Renal cortex interstitium (tissue), 15 donors: ENCODE measurements around the gene FAM209A. TPM values are rescaled to one million over a fixed set of nuclear protein-coding genes. Genes with fewer than 3 reads are reported as not detected.
"Not testable (repeated sequence)": the region's sequence is repeated elsewhere in the genome, so short reads cannot be mapped to it uniquely, and the experiment has no call there.

Source experiments
- DNase-seq, 11 donors: peaks; one replicate each; pipeline ENCODE4 v3.0.0-alpha.2; 2013; ENCODE audit warnings: low read depth in 9 of 11, low spot score in 4 of 11; ENCODE audit errors: extremely low read depth in 1 of 11
- long read RNA-seq, 16 experiments: transcript quantifications; one replicate each; lab custom pipeline, GENCODE V29; 2026
- polyA plus RNA-seq, 3 donors: library from polyadenylated mRNA; unstranded; fragments of 120-200 nt; gene quantifications; one replicate each; pipeline ENCODE4 v1.2.1, GENCODE V29; 2013; ENCODE audit not compliant: insufficient read length in 3 of 3

Gene FAM209A, protein sequence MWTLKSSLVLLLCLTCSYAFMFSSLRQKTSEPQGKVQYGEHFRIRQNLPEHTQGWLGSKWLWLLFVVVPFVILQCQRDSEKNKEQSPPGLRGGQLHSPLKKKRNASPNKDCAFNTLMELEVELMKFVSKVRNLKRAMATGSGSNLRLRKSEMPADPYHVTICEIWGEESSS
- under 1 TPM in 1 of 3 donors, not detected in 2; 0.32 TPM for polyA plus RNA-seq
- long read RNA-seq, donor 1 = 0 reads
- long read RNA-seq, donor 2 = 0 reads
- long read RNA-seq, donor 3, partial matches to known transcripts = 7 of 7 reads
- long read RNA-seq, donor 3, other reads (novel, unspliced or antisense) = 0 of 7 reads
- long read RNA-seq, donor 4 = 0 reads
- long read RNA-seq, donor 5 = 0 reads
- long read RNA-seq, donor 6 = 0 reads
- long read RNA-seq, donor 7 = 0 reads
- long read RNA-seq, donor 8 = 0 reads
- long read RNA-seq, donor 9 = 0 reads
- long read RNA-seq, donor 10 = 0 reads
- long read RNA-seq, donor 11 = 0 reads
- long read RNA-seq, donor 12 = 0 reads
- long read RNA-seq, donor 13 = 0 reads
- long read RNA-seq, donor 14 = 0 reads
- long read RNA-seq, donor 15 = 0 reads
- long read RNA-seq, donor 16 = 0 reads

DNA sequence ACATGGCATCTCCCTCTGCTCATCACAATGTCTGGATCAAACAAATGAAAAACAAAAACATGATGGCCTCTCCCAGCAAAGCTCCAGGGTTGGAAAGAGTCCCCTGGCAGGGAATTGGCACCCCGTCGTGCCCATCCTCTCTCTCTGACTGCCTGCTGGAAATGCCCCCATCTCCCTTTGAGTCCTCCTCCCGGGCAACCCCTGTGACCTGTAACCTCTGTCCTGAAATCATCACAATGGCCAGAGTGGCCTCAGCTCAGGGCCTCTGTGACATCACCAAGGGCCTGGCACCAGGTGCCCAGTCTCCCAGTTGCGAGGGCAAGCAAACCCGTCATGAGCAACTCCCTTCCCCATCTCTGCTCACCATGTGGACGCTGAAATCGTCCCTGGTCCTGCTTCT lies at the start of gene FAM209A:
Gene FAM209A (plus strand): TSS at position 301 of the 400 bp plus-strand sequence. CDS start 65 bp downstream, at position 366.
- DNase-seq = not testable (repeated sequence)

DNA sequence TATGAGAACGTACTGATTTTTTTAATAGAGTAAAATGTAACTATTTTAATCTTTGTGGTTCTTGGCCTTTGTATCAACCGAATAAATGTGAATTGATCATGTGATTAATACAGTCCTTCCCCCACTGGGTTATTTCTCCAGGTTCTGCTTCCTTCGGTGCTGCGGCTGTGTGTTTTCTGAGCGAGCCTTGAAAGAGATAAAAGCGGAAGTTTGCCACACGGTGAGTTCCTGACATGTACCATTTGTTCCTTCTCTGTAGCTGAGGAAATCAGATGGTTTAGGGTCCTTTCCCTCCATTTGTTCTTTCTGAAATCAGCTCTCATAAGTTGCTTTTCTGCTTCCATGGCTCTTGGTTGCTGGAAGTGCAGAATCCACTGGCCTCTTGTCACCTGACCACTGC lies 40.6 kb upstream of the FAM209A start:
- no peak for DNase-seq

DNA sequence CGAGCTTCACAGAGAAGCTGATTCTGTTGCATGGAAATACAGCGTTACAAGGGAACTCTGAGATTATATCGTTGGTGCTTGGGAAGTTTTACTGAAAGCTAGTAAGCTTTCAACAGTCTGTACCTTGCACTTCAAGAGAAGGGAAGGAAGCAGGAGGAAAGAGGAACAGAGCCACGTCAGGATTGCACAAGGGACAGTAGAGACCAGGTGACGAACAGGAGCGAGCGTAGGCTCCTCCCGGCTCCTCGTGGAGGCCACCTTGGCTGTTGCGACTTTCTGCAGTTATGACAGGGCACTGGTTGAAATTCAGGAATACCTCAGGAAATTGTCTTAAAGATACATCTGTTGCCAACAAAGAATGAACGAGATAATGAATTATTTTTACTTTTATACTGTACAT lies 37.3 kb upstream of the FAM209A start:
- no peak for DNase-seq

DNA sequence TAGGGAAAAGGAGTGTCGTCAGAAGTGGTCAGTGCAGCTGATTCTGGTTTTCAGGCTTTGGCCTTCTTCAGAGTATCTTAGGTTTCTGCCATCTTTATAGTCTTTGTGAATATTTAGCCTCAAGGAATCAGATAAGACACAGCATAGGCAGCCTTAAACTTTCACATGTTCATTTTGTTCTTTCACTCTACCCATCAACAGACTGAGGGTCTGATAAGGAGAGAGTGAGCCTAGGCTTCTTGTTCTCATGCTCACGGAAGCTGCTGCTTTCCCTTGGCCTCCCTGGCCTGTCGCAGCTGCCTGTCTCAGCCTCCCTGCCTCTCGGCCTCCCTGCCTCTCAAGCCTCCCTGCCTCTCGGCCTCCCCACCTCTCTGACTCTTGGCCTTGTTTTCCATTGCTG lies 36.0 kb upstream of the FAM209A start:
- DNase-seq = no peak

DNA sequence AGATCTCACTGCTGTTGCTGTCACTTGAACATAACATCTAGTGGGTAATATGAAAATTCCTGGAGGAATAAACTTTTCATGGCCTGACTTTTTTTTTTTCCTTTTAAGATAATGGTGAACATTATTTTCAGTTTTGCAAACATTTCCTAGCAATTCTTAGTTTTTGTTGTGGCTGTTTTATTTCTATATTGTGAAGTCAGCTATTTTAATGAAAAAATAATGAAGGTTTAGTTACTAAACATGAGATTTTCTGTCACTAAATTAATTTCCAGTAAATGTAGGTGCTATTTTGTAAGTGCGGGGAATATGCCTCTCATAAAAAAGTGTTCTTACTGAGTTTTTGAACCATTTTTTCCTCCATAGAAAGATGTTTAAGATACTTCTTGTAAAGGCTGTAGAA lies 23.4 kb upstream of the FAM209A start:
- no peak for DNase-seq

DNA sequence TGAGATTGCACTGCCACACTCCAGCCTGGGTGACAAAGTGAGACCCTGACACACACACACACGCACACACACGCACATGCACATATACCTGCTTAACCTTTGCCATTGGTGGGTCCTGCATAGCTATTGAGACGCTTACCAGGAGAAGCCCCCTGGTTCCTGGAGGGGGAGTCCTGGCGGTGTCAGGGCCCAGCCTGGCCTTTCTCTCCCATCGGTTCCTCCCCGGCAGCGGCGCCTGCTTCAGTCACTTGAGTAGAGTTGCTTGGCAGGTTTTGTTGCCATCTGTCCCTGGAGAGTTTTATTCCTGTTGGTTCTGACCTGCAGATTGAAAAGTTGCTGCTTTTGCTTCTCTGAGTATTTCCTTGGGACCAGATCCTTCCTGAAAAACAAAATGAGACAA lies 20.6 kb upstream of the FAM209A start:
- no peak for DNase-seq

DNA sequence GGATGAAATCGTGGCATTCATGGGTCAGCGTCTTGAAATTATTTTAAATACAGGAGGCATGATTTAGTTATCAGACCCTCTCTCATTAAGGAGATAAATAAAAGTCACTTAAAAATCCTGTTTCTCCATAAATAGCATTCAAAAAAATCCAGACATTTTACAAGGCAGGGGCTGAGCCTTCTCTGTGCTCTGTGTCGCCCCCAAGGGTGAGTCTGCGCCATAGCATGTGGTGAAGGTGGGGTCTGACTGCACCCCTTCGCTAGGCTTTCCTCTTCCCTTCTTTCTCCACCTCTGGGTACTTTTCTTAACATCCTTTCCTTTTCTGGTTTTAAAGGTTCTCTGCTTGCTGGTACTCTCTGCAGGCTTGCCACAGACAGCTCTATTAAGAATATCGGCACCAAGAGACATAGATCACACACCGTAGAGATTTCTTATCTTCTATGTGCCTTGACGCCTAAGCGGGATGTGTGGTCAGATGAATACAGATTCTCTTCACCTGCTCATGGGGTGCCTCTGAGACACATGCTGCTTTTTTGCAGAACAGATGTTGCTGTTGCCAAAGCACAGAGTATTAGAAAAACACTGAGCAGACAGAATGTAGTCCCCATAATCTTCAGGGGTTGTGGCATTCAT lies 20.1 kb upstream of the FAM209A start:
- DNase-seq = no peak

DNA sequence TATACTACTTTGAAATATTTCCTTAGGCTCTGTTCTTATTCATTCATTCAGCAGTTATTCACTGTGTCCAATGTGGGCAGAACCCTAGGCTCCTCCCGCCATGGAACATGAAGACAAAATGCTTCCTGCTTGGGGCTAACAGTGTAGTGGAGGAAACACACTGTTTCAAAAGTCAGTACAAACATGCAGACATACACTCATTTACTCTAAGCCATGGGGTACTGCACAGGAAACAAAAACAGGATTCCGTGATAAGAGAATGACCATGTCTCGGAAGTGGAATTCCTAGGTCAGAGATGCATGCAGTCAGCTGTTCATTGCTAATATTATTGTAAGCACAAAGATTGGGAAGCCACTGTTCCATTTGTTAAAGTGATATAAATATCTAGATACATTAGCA lies 18.4 kb upstream of the FAM209A start:
- DNase-seq = no peak

DNA sequence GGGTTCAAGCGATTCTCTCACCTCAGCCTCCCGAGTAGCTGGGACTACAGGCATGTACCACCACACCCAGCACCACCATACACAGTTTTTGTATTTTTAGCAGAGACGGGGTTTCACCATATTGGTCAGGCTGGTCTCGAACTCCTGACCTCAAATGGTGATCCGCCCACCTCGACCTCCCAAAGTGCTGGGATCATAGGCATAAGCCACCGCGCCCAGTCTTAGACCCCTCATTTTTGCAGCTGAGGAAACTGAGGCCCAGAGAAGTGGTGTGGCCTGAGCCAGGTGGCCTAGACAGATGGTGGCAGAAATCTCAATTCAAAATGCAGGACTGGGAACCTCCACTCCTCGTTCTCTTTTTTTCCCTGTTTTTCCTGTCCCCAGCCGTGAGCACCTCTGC lies 12.6 kb upstream of the FAM209A start:
- DNase-seq = no peak

DNA sequence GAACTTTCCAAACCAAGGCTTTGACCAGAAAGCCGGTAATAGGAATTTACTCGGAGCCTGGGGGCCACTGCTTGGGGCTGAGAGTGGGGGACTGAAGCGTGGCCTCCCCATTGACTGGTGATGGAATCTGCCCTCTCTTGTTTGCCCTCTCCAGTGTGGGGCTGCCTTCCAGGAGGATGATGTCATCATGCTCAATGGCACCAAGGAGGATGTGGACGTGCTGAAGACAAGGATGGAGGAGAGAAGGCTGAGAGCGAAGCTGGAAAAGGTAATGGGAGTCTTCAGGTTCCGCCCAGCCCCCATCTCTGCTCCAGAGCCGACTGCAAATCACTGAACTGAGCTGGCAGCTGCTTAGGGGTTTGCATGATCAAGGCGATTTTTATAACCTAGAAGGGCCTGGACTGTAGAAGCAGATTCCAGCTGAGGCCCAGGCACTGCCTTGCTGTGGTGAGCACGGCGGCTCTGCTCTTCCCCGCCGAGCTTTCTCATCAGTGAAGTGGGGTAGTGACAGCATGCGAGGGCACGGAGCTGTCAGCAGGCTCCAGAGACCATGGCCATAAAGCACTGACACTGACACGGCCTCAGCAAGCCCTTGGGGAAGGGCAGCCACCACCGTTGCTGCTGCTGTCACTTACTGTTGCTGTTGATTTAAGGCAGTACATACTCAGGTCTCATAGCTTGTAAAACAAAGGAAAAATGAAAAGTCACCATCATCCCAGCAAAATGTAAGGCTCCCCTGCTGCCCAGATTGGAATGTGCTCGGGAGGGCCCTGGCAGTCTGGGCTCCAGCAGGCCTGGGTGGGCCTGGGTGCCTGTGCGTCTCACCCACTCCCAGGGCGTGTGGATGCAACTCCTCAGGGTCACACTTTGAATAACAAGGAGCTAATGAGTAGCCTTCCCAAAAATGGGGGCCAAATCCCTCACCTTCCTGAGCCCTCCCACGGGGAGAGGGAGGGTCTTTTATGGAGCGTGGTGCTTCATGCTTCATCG lies 11.1 kb upstream of the FAM209A start:
- DNase-seq = no peak

DNA sequence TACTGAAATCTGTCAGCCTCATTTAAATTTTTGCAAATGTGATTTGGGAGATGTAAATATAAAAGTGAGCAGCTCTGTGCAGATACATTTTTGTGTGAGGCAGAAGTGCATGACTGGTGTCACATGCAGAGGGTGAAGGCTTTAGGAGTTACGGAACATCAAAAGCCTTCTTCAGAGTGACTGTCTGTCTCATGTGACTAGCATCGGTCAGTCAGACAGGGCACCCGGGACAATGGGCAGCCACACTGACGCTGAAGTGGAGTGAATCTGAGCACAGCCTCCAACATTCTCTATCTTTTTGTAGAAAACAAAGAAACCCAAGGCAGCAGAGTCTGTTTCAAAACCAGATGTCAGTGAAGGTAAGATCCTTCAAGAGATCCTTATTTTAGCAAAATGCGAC lies 7.9 kb upstream of the FAM209A start:
- DNase-seq = no peak

DNA sequence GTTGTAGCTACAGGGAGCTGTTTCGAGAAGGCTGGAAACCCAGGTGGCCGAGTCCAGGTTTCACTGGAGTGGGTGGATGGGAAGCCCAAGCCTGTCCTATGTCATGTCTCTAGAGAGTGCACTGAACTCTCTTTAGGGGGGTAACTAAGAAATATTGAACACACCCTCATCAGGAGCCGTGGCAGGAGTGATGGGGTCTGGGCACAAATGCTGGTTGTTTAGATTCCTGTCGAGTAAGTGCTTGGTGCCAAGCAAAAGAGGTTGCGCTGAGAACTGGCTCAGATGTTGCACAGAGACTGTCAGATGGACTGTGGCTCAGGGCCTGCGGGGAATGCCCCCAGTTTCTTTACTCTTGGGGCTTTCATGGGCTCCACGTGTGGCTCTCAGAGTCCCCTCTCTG lies 7.3 kb upstream of the FAM209A start:
- no peak for DNase-seq

DNA sequence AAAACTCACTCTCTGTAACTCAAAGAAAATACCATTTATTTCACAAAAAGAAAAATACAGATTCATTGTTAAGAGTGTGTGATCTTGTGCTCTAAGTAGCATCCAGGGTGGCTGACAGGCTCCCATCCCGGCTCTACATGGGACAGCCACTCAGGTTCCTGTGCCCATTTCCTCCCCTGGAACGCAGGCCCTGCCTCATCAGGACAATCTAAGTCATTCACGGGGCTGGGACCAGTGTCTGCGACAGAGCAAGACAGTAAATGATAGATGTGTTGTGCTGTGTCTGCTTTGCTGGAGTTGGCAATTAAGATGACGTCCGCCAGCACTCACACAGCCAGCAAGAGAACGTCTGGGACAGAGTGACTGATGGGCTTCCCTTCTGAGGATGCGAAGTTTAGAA lies 6.9 kb upstream of the FAM209A start:
- no peak for DNase-seq

DNA sequence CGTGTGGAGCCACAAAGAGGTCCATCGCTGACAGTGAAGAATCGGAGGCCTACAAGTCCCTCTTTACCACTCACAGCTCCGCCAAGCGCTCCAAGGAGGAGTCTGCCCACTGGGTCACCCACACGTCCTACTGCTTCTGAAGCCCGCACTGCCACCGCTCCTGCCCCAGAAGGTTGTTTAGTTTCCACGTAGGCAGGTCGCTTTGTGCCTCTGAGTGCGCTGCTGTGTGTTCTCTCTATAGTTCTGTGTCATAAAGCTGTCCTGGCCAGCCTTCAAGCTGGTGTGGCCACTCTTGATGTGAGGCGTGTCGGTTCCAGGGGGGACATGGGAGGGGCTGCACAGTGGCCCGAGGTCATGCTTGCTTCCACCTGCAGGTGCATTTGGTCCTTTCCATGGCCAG lies 6.4 kb upstream of the FAM209A start:
- no peak for DNase-seq

DNA sequence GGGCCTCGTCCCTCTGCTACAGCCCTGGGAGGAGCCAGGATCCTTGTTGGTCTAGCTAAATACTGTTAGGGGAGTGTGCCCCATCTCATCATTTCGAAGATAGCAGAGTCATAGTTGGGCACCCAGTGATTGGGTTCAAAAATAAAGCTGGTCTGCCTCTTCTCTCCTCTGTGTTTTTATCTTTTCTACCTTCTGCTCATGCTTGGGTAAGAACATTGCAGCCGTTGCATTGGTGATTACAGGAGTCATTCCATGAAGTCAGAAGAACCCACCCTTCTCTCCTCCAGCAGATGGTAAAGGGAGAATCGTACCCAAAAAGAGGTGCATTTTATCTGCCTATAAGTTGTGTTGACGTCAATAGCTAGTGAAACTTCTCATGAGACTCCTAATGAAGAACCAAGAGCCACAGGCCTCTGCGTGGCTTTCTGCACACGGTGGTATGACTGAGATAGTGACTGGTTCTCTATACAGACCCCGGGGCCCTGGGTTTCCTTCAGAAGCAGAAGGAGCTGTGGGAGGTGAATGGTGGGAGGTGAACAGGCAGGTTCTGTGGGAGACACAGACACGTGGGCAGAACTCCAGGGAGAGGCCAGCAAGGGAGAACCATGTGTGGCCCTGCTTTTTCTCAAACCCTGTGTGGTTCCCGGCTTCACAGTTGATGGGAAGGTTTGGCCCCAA lies 5.7 kb upstream of the FAM209A start:
- DNase-seq = no peak

DNA sequence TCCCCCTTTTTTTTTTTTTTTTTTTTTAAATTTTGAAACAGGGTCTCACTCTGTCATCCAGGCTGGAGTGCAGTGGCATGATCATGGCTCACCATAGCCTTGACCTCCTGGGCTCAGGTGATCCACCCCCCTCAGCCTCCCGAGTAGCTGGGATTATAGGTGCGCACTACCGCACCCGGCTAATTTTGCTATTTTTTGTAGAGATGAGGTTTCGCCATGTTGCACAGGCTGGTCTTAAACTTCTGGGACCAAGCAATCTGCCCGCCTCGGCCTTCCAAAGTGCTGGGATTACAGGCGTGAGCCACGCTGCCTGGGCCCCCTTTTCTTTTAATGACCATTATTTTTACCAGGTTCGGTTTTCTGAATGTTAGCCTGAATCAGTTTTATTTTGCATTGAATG lies 5.0 kb upstream of the FAM209A start:
- DNase-seq = no peak

DNA sequence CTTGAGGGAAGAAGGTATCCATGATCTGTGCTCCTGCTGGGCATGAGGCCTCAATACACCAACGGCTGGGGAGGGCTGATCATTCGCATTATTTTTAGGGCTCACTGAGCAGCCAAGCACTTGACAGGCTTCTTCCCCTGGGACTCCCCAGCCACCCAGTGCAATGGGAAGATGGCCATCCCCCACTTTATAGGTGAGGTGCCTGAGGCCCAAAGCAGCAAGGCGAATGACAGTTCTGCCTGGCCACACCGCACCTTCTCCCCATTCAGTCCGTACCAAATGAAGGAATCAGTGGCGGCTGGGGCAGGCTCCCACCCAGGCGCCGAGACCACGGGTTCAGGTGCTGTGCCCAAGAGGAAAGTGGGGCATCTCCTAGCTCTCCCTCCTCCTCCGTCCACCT lies 4.4 kb upstream of the FAM209A start:
- DNase-seq = no peak

DNA sequence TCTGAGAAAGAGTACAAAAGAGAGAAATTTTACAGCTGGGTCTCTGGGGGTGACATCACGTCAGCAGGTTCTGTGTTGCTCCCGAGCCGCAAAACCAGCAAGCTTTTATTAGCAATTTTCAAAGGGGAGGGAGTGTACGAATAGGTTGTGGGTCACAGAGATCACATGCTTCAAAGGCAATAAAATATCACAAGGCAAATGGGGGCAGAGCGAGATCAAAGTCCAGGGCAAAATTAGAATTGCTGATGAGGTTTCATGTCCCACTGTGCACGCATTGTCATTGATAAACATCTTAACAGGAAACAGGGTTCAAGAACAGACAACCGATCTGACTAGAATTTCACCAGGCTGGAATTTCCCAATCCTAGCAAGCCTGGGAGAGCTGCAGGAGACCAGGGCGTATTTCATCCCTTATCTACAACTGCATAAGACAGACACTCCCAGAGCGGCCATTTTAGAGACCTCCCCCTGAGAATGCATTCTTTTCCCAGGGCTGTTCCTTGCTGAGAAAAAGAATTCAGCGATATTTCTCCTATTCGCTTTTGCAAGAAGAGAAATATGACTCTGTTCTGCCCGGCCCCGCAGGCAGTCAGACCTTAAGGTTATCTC lies 3.7 kb upstream of the FAM209A start:
- not testable (repeated sequence) for DNase-seq
